GM18502 (cell line): ENCODE results near the gene CTDP1.
"Not testable (repeated sequence)": the region's sequence is repeated elsewhere in the genome, so short reads cannot be mapped to it uniquely, and the experiment has no call there.

ENCODE experiments used
- ATAC-seq: cut with Tn5 transposase; IDR thresholded peaks from one replicate; pipeline ENCODE4 v1.9.1; 2021; ENCODE audit warnings: mild to moderate bottlenecking; ENCODE audit not compliant: unreplicated experiment, poor library complexity

The CTDP1 gene

DNA sequence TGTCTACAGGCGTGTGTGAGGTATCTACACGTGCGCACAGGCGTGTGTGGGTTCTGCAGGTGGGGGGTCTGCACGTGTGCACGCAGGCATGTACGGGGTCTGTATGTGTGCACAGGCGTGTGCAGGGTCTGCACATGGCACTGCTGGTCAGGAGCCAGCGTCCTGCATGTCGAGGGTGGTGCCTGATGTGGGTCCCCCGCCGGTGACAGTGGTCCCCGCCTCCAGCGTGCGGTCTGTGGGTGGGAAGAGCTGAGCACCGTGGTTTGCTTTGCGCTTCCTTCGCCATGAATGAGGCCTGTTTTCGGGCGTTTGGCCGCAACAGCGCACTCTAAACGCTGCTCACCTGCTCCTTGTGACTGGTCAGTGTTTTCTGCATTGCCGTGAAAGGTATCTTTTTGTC is 57.2 kb downstream of the CTDP1 start:
- ATAC-seq, result no peak

- ATAC-seq, result no peak
Measured at GRCh38 chr18:79737426-79737825, 57.8 kb downstream of the CTDP1 start.

DNA sequence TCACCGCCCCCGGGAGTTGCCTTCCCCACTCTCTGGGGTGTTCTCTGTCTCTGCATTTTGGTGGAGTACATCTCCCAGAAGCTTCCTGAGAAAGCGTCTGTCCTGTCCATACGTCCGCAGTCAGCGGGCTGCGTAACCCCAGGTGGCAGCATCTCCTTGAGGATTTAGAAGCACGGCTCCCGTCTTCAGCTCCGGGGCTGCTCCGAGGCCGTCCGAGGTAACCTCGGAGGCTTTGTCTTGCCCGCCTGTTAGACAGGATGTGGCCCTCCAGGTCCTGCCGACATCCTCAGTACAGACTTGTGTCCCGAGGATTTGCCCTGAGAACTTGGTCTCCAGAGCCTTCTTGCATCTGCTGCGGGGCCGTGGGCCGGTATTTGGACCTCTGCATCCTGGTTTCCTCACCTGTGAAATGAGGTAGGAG is 58.4 kb downstream of the CTDP1 start:
- no peak for ATAC-seq

DNA sequence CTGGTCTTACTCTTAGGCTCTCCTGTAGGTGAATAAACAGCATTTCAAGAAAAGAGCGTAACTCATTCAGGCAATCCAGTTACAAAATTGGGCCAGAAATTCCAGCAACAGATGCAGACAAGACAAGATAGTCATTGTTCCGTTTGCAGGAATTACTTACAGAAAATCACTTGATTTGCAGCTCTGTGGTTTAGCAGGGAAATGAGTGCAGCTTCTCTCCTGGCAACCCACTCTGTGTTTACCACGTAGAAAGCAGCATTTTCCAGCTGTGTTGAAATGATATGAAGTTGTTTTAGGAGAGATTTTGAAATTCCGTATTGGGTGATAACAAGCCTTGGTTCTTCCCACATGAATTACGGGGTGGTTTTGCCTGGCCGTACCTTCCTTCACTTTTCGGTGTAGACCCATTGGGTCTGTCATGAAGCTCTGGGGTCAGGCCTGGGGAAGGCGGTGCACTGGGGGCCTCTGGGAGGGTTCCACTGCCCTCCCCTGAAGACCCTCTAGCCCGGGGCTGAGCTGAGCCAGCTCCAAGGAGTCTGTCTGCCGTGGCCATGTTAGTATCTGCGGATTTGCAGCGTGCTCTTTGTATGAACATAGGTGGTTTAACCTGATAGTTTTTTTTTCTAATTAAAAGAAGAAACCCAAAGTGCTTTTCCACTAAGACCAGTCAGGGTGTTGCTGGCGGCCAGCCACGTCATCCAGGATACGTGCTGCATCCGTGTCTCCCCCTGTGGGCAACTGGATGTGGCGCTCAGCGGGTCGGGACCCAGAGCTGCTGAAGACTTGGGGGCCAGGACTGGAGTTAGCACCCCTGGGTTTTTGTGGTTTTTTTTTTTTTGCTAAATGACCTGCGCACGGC is 59.2 kb downstream of the CTDP1 start:
- no peak for ATAC-seq

- no peak for ATAC-seq
Measured at GRCh38 chr18:79739440-79739778, 59.8 kb downstream of the CTDP1 start.

DNA sequence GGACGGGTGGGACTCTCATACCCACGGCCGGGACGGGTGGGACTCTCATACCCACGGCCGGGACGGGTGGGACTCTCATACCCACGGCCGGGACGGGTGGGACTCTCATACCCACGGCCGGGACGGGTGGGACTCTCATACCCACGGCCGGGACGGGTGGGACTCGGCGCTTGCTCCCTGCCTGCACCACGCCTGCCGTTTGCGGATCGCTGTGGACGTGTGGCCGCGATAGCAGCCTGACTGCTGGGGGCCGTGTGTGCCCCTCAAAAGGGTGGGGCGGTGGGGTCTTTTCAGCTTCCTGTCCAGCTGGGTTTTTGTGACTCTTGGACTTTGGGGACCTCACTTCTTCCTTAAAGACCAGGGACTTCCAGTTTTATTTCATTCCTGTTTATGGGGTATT is 60.4 kb downstream of the CTDP1 start:
- not testable (repeated sequence) for ATAC-seq

DNA sequence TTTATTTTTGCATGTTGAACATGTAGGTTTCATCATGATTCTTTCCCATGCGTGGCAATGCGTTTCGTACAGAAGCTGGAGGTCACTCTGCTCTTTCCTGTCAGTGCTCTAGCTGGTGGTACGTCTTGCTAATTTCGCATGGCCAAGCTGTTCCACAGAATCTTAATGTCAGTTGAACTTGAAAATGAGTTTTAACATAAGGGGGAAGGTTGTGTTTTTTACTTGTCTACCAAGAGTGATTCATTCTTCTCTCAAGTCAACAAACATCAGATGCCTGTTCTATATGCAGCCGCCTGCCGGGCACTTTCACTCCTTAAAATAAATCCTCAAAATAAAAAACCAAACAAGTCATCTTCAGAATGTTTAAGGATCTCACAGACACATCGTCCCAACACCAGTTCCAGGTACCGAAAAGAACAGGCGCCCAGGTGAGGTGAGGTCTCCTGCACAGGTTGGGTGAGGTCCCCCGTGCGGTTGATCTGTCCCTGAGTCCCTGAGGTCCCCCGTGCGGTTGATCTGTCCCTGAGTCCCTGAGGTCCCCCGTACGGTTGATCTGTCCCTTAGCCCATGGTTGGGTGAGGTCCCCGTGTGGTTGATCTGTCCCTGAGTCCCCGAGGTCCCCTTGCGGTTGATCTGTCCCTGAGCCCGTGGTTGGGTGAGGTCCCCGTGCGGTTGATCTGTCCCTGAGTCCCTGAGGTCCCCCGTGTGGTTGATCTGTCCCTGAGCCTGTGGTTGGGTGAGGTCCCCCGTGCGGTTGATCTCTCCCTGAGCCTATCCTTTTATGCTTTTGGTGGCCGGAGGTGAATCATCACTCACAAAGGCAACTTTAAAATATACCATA is 61.1 kb downstream of the CTDP1 start:
- ATAC-seq, result no peak

DNA sequence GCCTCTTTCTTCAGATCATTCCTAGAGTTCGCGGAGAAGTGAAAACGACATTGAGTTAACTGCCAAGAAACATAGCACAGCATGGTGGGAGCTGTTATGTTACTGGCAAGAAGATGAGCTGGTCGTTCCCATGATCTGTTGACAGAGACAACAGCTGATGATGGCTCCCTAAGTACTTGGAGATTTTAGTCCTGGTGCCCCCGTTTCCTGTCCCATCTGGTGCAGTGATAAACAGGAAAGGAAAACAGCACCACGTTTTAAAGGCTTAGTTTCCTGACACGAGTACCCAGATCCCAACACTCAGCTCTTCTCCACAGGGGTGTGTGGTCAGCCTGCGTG is 61.7 kb downstream of the CTDP1 start:
- no peak for ATAC-seq

GRCh38 chr18:79742076-79742475 is 62.5 kb downstream of the CTDP1 start:
- ATAC-seq, result no peak

DNA sequence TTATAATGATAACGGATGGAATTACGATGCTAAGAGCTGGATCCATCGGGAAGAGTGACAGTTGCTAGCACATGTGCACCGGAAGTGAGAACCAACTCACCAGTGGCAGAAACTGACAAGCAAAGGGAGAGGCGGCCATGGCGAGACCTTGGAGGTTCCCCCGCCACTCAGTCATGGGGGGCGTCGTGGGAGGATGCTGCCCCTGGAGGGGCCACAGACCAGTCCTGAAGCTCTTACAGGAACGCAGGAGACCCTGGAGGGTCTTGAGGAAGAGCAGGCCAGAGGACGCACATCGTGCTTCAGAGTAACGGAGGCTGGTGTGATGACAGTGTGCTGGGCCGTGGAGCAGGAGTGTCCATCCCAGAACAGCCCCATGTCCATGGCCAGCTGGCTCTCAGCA is 65.0 kb downstream of the CTDP1 start:
- ATAC-seq, result no peak

DNA sequence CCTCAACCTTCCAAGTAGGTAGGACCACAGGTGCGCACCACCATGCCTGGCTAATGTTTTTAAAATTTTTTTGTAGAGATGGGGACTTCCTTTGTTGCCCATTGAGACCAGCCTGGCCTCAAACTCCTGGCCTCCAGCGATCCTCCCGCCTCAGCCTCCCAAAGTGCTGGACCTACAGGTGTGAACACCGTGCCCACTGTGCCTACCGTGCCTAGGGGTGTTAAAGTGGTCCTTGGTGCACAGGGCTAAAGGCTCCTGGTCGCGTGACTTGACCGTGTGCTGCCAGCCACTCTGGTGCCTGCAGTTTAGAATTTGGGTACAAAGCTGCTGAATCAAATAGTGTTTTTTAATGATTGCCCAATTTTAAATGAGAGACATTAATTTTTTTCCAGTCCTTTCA is 67.1 kb downstream of the CTDP1 start:
- no peak for ATAC-seq

GRCh38 chr18:79747156-79747845 is 67.7 kb downstream of the CTDP1 start:
- ATAC-seq, result no peak

- ATAC-seq, result no peak
Measured at GRCh38 chr18:79748321-79749180, 68.9 kb downstream of the CTDP1 start.

DNA sequence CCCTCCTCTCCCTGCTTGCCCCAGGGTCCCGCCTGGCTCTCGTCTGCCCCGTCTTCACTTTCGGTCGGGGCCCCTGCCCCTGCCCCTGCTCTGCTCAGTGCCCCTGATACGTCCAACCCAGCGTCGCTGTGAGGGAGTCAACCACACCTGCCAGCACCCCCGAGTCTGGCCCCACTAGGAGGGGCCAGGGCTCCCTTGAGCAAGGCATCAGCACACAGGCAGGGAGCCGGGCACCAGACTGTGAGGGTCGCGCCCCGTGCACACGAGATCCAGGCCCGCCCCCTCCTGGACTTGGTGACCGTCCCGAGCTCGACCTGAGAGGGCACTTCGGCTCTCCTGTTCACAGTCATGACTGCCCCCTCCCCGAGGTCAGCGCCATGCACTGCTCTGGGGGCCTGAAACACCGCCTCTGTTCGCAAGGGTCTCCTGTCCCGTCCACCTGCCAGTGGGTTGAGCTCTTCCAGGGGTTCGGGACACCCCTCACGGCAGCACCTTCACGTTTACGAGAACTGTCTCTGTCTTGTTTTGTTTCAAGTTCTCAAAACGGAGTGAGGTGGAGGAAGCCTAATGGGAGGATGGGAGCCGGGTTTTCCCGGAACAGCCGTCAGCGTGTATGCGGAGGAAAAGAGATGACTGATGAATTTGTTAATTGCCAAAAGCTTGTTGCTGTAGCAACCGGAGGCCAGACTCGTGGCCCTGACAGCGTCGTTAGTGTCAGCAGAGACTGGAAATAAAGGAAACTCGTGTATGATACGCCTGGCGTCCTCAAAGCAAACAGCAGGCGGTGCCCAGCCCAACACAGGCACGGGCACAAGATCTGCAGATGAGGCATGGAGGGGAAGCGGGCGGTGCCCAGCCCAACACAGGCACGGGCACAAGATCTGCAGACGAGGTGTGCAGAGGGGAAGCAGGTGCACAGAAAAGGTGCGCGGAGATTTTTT is 69.9 kb downstream of the CTDP1 start:
- no peak for ATAC-seq

- ATAC-seq, result no peak
Measured at GRCh38 chr18:79750980-79751571, 71.5 kb downstream of the CTDP1 start.

GRCh38 chr18:79751918-79752578 is 72.4 kb downstream of the CTDP1 start:
- not testable (repeated sequence) for ATAC-seq

GRCh38 chr18:79752946-79753345 is 73.3 kb downstream of the CTDP1 start:
- not testable (repeated sequence) for ATAC-seq

- no peak for ATAC-seq
Measured at GRCh38 chr18:79753391-79753851, 73.8 kb downstream of the CTDP1 start.
